NCI-H2196 (cell line): ENCODE data around the gene UVSSA.
"Not testable (repeated sequence)": the region's sequence is repeated elsewhere in the genome, so short reads cannot be mapped to it uniquely, and the experiment has no call there.

ENCODE experiments used
- DNase-seq: peaks from one replicate; lab custom pipeline; 2025; ENCODE audit not compliant: unreplicated experiment; lab: John Stamatoyannopoulos, UW

Gene UVSSA

DNA sequence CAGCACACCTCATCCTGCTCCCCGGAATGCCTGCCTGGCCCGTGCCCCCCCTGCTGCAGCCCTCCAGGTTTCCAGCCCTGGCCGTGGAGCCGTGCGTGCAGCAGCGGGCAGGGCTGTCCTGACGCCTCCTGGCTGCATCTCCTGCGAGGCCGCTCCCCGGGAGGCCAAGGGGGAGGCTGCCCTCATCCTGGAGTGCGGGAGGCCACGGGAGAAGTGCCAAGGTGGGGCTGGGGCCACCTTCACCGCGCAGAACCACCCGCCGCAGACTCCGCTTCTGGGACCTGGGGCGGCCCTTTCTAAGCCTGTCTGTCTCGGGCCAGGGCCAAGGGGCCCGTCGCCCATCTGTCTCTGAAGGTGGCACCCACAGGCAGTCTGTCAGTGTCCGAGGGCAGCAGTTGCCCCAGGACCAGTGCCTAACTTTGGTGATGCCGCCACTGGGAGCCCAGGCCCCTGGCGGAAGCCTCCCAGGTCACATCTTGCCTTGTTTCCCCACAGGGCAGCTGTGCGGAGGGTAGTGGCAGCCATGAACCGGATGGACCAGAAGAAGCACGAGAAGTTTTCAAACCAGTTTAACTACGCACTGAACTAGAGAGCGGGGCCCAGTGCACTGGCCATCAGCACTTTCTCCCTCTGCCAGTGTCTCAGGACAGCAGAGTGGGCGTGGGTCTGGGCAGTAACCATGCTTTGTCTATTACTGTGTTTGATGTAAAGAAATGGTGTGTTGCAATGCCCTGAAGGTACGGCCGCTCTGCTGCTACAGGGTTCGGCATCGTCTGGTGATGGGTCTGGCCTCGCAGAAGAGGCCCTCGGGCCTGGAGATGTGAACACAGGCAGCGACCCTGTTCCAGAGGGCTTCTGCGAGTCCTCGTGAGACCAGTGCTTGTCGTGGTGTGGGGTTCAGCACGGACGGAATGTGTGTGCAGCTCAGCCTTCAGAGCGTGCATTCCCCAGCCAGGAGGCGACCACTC, 38.6 kb downstream of the UVSSA start:
- DNase-seq: no peak

DNA sequence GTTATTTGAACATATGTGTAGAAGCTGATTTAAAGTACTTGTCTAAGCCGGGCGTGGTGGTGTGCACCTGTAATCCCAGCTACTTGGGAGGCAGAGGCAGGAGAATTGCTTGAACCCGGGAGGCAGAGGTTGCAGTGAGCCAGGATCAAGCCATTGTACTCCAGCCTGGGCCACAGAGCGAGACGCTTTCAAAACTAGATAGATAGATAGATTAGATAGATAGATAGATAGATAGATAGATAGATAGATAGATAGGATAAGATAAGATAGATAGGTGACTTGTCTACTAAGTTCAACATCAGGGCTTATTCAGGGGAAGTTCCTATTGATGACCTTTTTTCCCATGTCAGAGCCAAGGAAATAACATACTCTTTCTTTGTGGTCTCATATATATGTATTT, 46.4 kb downstream of the UVSSA start:
- not testable (repeated sequence) for DNase-seq

DNA sequence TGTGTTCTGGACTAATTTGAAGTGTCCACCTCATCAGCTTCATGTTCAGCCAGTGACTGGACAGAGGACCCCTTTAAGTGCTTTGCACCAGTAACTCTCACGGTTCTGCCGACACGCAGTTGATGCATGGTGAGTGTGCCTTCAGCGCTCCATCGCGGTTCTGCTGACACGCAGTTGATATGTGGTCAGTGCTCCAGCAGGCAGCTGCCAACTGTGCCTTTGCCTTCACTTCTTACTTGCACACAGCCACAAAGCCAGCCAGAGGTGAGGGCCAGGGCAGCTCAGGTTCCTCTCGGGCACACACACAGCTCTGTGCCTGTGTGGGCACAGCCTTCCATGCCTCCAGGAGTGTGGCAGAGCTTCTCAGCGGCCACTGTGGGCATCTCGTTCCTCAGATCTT, 46.9 kb downstream of the UVSSA start:
- DNase-seq: no peak

DNA sequence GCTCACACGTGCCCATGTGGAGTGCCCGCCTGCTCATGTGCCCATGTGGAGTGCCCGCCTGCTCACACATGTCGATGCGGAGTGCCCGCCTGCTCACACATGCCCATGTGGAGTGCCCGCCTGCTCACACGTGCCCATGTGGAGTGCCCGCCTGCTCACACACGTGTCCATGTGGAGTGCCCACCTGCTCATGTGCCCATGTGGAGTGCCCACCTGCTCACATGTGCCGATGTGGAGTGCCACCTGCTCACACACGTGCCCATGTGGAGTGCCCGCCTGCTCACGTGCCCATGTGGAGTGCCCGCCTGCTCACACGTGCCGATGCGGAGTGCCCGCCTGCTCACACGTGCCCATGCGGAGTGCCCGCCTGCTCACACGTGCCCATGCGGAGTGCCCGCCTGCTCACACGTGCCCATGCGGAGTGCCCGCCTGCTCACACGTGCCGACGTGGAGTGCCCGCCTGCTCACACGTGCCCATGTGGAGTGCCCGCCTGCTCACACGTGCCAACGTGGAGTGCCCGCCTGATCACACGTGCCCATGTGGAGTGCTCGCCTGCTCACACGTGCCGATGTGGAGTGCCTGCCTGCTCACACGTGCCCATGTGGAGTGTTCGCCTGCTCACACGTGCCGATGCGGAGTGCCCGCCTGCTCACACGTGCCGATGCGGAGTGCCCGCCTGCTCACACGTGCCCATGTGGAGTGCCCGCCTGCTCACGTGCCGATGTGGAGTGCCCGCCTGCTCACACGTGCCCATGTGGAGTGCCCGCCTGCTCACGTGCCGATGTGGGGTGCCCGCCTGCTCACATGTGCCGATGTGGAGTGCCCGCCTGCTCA, 47.8 kb downstream of the UVSSA start:
- DNase-seq: not testable (repeated sequence)

DNA sequence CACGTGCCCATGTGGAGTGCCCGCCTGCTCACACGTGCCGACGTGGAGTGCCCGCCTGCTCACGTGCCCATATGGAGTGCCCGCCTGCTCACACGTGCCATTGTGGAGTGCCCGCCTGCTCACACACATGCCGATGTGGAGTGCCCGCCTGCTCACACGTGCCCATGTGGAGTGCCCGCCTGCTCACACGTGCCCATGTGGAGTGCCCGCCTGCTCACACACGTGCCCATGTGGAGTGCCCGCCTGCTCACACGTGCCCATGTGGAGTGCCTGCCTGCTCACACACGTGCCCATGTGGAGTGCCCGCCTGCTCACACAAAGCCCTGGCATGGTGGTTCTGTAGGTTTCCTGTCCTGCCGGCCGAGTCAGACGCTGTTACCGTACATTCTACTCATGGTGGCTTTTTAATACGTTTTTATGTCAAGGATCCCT, 48.4 kb downstream of the UVSSA start:
- not testable (repeated sequence) for DNase-seq

DNA sequence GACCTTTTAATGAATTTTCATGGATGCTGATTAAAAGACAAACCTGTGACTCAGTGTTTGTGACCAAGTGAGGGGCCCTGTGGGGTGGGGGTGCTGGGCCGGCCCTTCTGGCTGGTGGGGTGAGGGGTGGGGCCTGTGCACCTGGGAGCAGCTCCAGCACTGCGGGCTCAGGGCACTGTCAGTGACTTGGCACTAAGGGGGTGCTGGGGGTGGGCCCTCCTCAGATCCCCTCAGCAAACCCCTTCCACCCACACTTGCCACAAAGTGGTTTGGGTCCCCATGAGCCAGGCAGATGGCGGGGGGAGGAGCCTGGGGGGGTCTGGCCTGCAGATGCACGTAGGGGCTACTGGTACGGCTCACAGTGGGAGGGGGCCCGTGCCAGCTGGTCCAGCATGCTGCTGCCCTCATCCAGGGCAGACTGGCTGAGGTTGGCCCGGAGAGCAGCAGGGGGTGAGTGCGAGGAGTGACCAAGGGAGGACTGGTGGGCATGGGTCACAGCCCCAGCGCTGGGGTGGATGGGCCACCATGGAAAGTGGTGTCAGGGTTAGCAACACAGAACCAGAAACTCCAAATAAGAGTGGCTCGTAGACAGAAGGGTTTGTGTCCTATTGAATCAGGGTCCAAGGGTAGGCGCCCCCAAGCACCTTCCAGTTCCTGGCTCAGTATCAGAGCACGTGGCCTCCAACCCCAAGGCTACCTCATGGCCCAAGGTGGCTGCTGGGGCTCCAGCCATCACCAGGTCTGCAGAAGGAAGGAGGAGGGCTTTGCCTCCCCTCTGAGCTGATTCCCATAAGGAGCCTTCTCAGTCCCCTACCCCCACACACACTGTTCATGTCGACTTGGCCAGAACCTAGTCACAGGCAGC, 49.2 kb downstream of the UVSSA start:
- DNase-seq: no peak

DNA sequence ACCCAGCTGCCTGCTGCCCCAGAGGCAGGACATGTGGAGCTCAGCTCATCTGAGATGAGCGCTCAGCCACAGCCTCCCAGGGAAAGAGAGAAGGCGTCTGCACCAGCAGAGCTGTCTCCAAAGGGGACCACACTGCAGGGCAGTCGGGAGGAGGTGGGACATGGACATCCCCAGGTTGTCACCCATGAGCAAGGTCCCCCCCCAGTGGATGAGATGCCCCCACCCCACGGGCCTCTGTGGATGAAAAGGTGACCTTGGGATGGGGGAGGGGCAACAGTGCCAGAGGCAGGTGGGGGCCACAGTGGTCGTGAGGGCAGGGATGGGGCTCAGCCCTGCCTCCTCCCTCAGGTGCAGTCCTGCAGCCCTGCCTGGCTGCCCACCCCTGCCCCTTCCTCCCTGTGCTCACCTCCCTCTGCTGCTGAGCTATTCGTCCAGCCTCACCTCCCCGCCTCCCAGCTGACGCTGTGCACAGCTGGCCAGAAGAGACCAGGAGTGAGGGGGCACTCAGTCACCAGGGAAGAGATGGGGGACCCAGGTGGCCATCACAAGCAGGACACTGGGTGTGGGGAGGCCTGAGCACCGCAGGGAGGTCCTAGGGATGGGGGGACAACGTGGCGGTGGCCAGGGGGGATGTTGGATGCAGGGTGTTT, 49.9 kb downstream of the UVSSA start:
- DNase-seq: no peak

DNA sequence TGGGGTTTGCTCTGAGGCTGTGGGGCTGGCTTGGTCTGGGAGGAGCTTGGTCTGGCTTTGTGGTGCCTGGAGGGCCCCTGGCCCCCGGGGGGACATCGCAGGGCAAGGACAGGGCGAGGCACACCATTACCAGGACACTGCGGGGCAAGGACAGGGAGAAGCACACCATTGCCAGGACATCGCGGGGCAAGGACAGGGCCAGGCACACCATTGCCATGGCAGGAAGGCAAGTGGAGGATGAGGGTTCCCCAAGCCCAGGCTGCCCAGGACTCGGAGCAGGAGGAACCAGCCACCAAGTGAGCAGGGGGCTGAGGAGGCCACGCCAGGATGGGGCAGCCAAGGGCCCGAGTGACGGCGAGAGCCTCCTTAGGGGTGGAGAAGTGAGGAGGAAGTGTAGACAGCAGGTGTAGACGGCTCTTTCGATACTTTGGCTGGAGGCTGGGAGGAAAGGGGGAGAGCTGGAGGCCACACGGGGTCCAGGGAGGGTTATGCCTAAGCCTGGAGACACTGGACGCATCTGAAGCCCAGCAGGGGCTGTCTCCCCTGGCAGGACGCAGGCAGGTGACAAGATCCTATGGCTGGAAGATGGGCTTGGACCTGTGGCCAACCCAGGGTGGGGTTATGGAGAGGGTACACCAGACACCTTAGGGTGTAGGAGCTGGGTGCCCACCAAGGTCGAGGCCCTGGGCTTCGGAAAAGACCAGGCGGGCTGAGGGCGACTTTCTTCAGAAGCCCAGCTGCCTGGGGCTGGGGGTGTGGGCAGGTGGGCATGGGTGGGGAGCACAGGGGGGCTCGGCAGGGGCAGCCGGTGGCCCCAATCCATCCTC, 51.9 kb downstream of the UVSSA start:
- no peak for DNase-seq

DNA sequence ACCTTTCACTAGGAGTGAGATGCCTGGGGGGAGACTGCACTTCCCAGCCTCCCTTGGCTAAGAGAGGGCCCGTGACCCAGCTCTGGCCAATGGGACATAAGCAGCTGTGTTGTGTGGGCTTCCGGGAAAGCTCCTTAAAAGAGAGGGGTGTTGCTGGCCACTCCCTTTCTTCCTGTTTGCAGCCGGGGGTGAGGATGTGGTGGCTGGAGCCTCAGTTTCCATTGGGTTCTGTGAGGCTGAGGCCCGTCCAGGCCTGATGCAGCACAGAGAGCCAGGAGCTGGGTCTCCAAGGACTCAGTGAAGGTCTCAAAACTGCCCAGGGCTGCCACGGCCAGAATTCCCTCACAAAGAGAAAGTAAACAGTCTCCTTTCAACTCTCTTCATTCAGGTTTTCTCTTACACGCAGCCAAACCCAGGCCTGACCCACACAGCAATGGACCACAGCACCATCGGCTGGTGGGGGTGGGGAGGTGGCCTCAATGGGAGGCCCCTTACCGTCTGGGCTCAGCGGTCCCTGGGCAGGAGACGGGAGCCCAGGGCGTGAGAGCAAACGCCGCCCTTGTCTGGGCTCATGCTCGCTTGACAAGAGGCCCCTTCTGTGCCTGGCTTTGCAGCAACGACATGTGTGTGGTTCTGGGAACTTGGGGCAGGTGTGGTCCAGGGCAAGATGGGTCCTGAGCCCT, 52.6 kb downstream of the UVSSA start:
- no peak for DNase-seq

DNA sequence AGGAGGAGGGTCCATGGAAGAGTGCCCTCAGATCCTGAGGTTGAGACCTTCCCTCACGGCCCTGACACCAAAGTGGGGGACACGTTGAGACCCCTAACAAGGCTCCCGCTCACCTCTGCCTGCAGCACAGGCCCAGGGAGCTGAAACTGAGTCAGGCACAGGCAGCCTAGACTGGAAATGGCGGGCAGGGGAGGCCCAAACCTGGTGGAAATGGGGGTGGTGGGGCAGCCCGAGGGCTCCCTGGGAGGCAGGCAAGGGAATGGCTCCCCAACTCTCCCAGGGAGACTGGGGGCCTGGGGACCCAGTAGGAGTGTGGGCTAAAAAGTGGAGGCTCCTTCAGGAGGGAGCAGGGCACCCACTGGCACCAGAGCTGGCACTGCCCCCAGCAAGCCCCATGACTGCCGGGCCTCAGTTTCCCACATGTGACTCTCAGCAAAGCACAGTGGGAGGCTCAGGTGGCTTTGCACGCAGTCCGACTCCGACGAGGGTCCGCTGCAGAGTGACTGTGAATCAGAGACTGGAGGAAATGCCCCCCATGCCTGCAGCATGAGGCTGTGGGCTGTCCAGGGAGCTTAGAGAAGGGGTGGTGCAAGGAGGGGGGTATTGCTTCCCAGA, 53.3 kb downstream of the UVSSA start:
- DNase-seq: no peak

DNA sequence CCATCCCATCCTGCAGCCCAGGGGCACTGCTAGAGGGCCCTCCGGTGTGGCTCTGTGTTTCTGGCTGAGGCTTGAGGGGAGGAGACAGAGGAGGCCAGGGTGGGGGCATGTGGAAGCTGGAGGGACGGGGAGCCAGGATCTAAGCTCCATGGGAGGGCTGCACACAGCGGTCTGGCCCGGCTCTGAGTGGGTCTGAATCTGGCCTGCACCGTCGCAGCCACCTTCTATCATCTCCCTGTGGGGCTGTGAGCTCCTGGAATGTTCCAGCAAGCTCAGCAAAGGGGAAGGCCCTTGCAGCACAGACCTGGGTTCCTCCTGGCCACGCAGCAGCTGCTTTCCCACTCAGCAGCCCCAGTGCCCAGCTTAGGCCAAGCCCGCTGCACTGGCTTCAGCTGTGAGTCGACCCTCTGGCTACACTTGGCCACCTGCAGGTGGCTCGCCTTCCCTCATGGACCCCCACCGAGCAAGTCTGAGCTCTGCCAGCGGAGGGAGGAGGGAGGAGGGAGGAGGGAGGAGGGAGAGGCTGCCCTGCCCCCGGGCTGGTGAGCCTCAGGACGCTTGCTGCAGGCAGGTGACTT, 53.9 kb downstream of the UVSSA start:
- DNase-seq: no peak

DNA sequence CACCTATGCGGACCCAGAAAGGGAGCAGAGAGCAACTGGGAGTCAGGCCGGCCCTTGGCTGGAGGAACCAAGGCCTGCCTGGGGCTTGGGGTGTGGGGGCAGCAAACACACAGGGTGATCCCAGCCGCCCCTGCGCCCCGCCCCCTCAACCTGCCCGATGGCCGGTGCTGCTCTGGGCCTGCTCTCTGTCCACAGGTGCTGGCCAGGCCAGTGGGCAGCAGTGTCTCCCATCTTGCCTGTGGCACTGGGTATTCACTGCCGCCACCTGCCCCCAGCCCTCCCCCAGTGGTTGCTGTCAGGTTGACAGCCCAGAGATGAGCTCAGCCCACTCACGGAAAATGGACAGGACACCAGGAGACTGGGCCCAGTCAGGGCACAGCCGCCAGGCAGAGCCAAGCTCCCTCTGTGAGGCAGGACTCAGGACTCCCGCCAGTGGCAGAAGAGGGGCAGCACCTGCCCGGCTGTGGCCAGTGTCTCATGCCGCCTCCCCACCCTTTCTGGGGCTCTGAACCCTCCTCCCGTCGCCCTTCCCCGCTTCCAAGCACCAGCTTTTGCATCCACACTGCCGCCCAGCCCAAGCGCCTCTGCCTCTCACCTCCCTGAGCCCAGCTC, 54.5 kb downstream of the UVSSA start:
- no peak for DNase-seq

DNA sequence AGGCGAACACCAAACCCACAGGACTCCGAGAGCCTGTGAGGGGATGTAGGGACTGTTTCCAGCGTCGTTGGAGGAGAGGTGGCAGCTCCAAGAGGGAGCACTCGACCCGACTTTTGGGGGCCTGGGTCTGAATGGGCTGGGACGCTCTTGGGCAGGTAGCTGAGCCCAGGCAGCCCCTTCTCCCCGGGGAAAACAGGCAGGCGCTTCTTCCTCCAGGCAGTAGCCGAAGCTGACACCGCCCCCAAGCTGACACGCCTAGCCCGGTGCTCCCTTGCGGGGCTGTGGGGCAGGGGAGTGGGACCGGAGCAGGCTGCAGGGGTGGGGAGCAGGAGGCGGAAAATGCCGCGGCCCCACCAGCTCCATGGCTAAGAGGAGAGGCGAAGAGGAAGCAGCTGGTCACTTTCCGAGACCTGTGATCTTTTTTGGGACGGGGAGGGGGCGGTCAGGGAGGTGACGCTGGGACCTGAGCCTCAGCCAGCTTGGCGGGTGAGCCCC, 55.1 kb downstream of the UVSSA start:
- DNase-seq: no peak

DNA sequence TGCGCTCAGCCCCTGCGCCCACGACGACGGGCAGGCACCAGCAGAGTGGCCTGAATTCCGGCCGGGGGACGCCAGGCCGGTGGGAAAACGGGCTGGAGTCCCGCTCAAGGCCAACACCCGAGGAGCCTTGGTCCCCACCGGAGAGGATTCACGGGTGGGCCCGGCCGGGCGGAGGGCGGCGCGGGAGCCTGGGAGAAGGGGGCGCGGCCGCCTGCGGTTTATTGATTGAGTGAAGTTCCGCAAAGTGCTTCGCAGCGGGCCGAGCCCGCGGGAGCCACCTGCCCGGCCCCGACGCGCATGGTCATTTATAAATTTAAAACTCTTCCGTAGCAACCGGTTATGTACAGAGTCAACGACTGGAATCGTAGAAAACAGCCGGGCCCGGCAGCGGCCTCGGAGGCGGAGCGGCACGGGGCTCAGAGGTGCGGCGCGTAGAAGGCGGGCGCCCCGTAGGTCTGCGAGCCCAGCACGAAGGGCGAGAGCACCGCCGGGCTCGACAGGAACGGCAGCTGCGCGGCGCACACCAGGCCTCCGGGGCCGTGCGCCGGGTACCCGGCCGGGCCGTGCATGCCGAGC, 55.6 kb downstream of the UVSSA start:
- DNase-seq: no peak

DNA sequence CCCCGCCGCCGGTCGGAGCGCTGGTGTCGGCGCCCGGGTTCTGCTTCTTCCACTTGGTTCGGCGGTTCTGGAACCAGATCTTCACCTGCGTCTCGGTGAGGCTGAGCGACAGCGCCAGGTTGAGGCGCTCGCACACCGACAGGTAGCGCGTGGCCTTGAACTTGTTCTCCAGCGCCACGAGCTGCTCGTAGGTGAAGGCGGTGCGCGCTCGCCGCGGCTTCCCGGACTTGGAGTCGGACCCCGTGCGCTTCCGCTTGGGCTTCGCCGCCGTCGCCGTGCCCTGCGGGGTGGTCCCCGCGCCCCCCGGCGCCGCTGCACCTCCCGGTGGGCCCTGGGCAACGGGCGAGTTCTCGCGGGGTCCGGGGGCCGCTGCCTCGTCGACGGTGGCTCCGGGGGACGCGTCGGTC, 56.2 kb downstream of the UVSSA start:
- no peak for DNase-seq

DNA sequence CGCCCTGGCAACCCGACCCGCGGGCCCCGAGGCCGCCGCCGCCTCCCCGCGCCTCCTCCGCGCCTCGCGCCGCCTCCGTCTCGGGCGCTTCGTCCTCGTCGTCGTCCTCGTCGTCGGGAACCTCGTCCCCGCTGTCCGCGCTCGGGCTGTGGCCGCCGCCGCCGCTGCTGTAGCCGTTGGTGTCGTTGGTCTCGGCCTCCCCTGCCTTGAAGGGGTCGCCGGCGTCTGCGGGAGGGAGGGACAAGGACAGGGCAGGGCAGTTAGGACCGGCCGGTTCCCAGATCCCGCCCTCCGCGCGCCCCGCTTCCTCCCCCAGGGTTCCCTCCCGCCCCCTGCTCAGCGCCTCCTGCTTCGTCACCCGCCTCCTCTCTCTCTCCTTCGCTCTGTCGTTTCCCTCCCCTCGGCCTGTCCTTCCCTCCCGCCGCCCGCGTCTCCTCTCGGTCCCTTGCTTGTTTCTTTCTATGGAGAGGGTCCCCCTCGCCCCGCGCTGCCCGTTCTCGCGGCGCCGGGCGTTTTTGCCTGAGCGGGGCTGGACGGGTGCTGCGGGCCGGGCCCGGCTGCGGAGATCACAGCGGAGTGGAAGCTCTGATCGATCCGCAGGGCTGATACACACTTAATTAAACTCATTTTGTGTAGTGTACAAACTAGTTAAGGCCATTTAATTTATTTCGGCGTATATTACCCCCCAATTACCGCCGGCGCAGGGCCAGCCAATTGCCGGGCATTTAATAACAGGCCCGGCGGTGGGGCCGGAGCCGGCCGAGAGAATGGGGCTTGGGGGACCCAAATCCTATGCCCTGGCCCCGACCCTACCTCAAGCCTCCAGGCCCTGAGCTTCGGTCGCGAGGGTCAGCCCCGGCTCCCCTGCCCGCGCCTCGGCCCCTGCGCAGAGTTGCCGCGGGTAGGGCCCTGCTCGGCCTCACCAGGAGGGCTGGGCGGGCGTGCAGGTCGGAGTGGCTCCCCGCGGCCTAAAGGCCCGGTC, 56.9 kb downstream of the UVSSA start:
- no peak for DNase-seq
